HG03196 (cell line): ENCODE measurements around the gene TTC3.
A peak's percentile ranks its signal among the peaks of the same experiment; 100 is the strongest.
"Not testable (repeated sequence)": the region's sequence is repeated elsewhere in the genome, so short reads cannot be mapped to it uniquely, and the experiment has no call there.

Experiments used
- ATAC-seq: cut with Tn5 transposase; IDR thresholded peaks from one replicate; pipeline ENCODE4 v1.9.1; 2021; ENCODE audit not compliant: unreplicated experiment

TTC3 gene

DNA sequence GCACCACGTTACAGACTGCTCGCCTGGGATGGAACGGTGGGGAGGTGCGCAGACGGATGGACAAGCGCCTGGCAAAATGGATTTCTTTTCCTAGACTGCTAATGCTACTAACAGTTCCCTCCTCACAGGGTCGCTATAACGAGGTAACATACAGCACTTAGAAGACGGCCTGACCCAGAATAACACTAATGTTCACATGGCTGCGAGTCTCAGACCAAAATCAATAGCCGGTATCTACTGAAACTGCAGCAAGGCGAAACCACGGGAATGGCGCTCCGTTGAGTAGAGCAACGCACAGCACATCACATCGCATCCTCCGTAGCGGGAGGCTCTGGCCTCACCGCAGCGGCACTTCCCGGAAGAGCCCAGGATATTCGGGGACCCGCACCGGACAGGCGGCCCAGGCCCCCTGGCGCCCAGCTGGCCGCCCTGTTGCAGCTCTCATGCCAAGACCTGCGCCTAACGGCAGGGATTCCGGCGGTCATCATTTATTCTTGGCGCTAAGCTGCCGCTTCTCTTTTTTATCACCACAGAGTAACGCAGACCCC, 147.5 kb downstream of the TTC3 start:
- ATAC-seq: peak; percentile 44

DNA sequence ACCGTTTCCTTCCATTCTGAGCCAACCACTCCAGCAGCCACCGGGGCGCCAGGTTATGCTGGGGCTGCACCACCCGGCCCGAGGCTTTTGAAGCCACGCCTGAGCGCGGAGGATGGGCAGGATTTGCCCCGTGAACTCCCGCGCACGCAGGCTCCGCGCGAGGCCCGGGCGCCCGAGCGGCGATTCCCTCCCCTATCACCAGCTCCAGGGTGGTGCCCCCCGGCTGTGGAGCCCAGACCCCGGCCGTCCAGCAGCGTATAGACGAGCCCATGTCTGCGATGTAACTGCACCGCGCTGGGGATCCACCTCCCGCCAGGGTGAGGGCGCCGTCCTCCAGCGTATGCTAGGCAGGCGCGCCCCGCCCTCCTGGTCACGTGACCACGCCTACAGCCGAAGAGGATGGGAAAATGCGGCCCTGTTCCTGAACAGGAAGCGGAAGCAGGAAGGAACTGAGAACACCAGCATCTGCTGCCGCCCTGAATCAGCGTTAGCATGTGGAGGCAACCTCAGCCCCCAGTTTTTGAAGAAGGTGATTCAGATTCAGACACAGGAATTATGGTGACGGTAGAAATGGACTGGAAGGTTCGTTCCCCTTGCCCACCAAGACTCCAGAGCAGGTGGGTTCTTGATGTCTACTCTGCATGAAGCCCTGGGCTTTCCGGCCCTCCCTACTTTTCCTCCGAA, 148.1 kb downstream of the TTC3 start:
- ATAC-seq: peak; percentile 86

DNA sequence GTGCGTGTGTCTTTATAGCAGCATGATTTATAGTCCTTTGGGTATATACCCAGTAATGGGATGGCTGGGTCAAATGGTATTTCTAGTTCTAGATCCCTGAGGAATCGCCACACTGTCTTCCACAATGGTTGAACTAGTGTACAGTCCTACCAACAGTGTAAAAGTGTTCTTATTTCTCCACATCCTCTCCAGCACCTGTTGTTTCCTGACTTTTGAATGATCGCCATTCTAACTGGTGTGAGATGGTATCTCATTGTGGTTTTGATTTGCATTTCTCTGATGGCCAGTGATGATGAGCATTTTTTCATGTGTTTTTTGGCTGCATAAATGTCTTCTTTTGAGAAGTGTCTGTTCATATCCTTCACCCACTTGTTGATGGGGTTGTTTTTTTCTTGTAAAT, 149.2 kb downstream of the TTC3 start:
- ATAC-seq: not testable (repeated sequence)

DNA sequence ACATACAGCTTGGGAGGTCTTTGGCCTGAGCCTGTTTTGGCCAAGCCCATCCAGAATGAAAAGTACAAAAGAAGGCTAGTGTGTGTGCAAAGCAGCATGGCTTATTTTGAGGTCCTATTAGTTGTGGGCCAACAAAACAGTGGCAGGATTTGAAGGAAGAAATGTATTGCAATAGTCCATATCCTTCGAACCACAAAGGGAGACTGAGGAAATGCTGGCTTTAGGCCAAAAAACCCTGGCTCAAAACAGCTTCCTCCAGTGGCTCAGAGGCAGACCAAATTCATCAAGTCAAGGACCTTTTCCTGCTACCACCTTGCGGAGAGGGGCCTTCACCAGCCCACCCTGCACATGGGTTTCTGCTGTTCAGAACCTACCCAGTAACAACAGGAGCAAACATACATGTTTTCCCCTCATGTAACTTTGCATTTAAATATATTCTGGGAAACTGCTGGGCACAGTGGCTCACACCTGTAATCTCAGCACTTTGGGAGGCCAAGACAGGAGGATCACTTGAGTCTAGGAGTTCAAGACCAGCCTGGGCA, 150.8 kb downstream of the TTC3 start:
- ATAC-seq: no peak

DNA sequence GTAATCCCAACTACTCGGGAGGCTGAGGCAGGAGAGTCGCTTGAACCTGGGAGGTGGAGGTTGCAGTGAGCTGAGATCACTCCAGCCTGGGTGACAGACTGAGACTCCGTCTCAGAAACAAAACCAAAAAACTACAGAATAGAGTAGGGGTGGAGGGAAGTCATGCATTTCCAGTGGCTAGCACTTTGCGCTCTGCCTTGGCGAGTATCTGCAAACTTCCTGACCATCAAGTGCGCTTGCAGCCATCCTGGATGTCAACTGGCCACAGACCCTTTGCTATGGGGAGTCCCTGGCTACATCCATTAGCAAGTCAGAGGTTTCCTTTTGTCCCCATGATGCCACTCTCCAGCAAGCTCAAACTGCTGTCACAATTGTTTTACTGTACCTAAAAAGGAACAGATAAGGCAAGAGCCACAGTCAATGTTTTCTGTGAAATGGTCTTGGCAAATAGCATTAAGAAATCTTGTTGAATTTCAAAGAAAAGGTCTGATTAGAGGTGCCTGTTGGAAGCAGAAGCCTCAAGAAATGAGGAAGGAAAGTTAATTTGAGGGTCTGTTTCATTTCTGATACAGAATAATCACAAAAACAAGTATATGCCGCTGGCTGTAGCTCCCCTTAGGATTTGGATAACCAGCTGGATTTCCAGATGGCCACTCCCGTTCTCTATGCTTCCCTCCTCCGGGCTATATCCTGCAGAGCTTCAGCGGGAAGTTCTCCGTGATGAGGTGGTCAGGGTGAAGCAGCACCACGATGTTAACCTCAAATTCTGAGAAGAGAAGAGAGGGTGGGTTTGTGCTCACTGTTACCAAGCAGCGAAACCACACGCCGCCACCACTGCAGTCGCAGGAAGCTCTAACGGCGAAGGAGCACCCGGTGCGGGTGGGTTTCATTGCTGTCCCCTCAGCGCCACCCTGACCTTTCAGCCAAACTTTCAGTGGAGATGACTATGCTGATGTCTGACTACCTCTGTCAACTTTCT, 152.1 kb downstream of the TTC3 start:
- ATAC-seq: no peak

DNA sequence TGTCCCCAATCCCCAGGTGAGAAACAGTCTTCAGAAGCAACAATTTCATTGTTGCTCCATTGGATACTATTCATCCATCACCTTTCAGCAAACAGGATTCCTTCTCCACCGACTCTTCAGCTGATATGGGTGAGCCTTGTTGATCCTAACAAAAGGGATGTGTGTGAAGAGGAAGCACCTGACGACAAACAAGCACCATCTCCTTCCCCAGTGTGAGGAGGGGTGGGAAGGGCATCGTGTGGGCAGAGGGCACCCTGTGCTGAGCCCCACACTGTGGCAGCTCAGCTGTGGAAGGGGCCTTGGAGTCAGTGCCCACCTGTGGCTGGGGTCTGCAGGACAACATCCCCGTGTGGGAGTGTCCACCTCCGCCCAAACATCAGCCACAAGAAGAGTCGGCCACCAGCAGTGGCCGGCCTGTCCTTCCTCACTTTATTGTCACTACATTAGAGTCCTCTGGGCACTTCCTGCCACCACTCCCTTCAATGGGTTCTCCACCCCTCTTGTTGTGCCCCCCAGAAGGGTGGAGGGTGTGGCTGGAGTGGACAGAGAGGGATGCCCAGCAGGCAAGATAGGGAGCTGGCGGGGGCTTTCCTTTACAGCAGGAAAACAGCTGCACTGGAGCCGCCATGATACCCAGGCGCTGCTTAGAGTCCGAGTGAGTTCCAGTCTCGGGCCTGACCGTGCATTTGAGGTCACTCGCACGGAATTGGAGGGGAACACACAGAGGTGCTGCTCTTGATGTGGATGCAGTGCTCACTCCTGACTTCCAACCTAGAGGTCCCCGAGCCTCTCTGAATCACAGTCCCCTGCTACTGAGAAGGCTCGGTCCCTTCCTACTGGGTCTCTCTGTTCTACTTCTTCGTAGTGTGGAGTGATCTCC, 153.2 kb downstream of the TTC3 start:
- no peak for ATAC-seq

DNA sequence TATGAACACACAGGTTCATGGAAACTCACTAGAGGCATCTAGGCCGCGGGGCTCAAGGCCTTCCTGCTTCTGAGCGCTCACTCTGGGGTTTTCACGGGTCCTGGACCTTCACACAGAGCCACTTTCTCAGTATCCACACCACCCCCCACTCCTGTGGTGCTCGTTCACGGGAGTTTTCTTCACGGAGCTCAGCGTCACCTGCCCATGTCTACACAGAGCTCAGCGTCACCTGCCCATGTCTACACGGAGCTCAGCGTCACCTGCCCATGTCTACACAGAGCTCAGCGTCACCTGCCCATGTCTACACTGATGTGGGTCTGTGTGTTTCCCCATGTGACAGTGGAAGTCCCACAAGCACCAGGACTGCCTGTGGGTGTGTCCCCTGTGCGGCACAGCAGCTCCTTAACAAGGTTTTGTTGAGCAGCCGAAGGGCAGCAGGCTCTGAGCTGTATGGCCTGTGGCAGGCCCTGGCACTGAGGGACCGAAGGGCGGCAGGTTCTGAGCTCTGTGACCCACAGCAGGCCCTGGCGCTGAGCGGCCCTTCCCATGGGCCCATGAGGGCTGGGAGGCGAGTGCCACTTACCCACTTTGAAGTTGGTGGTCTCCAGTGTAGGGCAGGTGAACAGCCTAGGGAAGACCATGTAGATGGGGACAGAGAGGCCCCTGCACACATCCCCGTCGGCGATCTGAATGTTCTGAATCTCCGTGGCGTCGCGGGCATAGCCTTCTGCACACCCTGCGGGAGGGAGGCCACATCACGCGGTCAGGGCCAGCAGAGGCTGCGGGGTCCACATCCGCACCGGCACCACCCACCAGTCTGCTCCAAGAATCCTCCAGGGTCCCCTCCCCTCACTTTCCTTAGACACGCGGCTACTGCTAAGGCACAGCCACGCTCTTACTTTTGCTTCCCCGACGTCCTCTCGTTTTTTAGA, 154.3 kb downstream of the TTC3 start:
- ATAC-seq: no peak

DNA sequence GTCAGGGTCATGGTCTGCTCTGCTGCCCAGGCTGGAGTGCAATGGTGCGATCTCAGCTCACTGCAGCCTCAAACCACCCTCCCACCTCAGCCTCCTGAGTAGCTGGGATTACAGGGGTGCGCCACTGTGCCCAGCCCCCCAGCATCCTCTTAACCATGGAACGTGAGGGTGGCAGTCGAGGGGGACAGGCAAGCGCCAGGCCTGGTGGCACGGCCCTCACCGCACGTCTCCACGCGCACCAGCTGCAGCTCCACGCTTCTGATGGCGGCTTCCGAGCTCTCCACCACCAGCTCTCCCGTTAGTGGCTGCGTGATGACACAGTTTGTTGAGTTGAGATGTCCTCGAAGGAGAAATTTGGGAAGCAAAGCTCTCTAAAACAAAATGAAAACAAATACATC, 154.9 kb downstream of the TTC3 start:
- no peak for ATAC-seq

DNA sequence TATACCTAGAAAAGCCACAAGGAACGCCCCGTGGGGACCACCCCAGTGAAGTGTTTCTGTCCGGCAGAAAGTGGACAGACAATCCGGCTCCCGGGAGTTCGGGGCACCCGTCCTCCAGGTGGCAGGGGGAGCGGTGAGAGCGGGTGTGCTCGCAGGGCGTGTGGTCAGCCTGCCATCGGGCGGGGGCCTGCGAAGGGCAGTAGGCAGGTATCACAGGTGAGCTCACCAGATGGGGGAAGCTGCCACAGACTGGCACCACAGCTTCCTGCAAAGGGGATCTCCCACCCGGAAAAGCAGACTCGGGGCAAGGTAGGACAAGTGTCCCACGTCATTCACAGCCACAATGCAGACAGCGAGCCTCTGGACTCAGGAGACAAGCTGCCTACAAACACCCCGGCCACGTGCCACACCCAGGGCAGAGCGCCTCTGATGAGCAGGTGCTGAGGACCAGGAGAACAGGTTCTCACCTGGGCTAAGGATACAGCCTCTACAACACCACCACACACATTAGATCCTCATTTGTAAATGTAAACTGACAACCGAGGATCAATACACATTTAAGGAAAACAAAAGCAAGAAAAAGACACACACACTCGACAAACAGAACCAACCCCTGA, 157.7 kb downstream of the TTC3 start:
- no peak for ATAC-seq

DNA sequence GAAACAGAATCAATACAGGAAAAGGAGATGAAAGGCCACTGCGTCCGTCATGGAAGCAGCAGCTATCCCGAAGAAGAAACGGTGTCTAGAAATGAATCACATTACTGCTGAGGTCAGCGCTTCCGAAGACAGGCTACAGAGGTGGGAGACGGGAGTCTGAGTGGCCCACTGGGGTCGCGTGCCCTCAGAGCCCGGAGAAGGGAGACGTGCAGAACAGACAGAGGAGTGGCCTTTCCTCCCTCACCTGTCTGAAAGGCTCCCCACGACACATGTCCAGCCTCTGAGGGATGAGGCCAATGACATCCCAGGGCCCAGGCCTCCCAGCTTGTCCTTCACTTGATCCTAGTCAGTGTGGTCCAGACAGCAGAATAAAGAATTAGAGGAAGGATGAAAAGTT, 158.2 kb downstream of the TTC3 start:
- no peak for ATAC-seq

DNA sequence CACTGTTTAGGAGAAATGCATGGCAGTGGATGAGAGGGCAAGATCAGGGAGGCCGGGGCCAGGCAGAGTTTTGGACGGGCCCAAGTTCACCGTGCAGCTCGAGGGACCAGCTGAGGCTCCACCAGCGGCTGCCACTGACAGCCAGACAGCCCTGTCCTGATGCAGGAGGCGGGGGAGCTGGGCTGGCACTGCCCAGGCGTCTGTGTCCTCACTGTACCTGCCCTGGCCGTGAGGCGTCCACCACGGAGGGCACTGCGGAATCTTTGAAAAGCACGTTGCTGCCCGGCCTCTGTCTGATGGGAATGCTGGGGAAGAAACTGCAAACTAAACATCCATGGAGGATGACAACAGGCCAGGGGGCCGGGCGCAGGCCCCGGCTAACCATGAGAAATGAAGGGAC, 158.6 kb downstream of the TTC3 start:
- ATAC-seq: no peak

DNA sequence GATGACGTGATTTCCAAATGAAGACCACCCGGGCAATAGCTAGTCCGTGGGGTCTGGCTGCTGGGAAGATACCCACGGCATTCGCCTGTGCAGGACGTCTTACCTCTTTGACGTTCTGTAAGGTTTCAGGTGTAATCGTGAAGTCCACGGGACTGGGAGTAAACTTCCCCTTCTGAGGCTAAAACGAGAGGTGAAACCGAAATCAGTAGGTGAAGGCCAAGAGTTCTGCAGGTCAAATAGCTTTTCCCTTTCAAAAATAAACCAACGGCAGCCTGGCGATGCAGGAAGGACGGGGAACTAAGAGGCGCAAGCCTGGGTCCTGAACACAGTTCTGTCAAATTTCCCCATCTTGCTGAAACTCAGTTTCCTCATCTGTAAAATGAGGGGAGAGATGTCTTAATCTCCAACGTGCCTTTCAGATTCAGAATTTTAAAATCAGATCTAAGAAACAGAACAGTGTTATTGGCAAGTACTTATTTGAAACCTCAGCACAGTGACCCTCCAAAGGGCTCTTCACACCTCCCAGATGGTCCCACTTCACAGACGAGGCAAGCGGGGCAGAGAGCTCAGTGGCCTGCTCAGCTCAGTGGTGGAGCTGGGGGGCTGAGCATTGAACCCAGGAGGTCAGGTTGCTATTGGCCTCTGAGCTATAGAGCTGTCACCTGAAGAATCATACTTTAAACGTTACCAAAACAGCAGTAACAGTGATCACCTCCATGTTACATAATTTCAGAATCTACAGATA, 159.4 kb downstream of the TTC3 start:
- ATAC-seq: no peak

DNA sequence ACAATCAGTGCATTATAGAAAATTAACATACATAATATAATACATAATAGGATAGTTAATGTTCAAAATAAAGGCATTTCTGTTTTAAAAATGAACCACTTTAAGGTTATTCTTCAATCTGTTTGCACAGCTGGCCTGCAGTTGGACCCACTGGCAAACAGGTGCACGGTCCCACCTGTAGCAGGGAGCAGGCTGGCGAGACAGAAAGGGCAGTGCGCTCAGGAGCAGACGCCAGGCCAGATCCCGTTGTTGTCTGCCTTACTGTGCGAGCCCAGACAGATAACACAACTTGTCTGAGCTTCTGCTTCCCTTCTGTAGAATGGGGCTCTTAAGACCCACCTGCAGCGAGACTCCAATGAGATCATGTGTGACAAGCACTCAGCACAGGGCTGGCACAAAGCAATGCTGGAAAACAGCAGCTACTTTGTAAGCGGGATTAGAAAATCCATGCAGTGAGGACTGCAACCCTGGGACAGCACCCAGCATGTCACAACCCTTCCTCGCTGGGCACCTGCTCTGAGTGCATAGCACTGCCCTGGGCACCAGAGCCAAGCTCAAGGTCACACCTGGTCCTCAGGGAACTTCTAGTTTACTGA, 160.6 kb downstream of the TTC3 start:
- no peak for ATAC-seq

DNA sequence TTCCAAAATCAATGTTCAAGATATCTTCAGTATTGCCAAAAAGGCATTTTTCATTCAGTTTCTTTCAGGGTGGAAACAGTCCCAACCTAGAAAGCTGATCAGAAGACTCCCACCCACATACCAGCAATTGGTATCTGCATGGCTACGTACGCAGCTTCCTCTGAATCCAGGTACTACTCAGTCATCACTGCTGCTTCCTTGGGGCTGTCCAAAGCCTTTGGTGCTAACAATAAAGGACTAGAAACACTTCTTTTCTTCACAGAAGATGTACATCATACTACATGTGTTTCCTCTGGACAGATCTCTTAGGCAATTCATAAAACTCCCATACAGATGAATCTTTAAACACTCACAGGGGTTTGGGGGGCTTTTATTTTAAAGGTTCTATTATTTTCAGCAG, 164.3 kb downstream of the TTC3 start:
- ATAC-seq: no peak

DNA sequence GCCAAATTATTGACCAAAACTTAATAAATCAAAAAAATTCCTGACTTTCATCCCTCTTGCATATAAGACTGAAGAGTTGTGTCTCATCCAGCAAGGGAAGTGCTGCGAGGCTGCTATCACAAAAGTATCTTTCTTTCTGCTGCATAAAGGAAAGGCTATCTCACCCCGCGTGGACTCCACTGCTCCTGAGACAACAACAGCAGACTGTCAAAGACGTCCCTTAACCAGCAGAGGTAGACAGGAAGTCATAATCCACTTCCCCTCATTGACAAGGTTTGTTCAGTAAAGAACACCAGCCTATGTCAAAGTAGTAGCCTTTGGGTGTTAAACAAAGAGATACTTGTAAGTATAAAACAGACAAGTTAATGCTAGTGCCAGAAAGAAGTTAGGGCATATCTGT, 164.7 kb downstream of the TTC3 start:
- no peak for ATAC-seq

DNA sequence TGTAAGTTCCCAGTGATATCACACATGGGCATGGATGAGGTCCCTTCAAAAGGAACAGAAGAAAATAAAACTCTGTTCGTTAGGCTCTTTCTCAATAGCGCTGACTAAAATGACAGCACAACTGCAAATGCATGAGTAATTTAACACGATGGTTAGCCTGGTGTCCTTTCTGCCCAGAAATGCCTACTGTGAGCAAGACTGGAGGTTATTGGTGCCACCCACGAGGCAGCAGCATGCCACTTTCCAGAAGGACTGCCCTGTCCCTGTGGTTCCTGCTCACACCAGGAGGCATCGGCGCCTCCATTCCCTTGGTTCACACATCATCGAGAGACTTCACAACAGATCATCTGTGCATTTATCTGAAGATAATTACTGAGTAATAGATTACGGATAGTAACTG, 167.9 kb downstream of the TTC3 start:
- no peak for ATAC-seq

DNA sequence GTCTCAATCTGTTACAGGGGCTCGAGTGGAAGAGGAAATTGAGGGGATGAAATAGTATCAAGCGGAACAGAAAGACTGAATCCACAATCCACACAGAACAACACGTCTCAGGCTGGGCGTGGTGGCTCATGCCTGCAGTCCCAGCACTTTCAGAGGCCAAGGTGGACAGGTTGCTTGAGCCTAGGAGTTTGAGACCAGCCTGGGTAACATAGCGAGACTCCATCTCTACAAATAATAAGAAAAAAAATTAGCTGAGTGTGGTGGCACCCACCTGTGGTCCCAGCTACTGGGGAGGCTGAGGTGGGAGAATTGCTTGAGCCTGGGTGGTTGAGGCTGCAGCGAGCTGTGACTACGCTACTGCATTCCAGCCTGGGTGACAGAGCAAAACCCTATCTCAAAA, 168.4 kb downstream of the TTC3 start:
- ATAC-seq: no peak

DNA sequence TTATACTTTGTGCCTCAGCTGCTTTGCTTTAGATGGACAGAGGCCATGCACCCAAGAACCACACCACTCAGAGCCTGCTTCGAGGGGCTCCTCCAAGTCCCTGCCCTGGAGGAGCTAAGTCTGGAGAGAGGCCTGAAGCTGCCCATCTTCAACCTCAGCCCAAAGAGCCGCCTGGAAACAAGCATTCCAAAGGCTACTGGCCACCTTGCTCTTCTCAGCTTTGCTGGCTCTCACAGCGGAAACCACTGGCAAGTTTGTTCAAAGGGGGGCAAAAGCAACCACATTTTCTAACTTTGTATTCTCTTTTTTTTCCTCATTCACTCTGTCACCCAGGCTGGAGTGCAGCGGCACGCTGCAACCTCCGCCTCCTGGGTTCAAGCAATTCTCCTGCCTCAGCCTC, 170.9 kb downstream of the TTC3 start:
- ATAC-seq: no peak
